HG03097 (cell line): ENCODE measurements around the gene PSMG3.

Source experiments
- ATAC-seq: cut with Tn5 transposase; IDR thresholded peaks from one replicate; pipeline ENCODE4 v1.9.1; 2021; ENCODE audit not compliant: unreplicated experiment, low FRiP score

Gene PSMG3, protein sequence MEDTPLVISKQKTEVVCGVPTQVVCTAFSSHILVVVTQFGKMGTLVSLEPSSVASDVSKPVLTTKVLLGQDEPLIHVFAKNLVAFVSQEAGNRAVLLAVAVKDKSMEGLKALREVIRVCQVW

GRCh38 chr7:1569833-1570632 lies at the start of gene PSMG3:
Gene PSMG3 (minus strand): TSS chr7:1570032. CDS start chr7:1569339, 693 bp downstream.
- peak; percentile 81 for ATAC-seq

DNA sequence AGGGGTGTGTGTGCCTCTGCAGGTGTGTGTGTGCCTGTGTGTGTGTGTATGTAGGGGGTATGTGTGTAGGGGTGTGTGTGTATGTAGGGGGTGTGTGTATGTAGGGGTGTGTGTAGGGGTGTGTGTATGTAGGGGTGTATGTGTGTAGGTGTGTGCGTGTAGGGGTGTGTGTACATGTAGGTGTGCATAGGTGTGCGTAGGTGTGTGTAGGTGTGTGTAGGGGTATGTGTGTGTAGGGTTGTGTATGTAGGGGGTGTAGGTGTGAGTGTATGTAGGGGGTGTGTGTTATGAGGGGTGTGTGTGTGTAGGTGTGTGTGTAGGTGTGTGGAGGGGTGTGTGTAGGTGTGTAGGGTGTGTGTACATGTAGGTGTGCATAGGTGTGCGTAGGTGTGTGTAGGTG lies 48.6 kb upstream of the PSMG3 start:
- no peak for ATAC-seq

- ATAC-seq: no peak
Measured at GRCh38 chr7:1617957-1618356, 48.1 kb upstream of the PSMG3 start.

- ATAC-seq: no peak
Measured at GRCh38 chr7:1616741-1617140, 46.9 kb upstream of the PSMG3 start.

GRCh38 chr7:1611708-1612241 lies 41.9 kb upstream of the PSMG3 start:
- ATAC-seq: no peak

DNA sequence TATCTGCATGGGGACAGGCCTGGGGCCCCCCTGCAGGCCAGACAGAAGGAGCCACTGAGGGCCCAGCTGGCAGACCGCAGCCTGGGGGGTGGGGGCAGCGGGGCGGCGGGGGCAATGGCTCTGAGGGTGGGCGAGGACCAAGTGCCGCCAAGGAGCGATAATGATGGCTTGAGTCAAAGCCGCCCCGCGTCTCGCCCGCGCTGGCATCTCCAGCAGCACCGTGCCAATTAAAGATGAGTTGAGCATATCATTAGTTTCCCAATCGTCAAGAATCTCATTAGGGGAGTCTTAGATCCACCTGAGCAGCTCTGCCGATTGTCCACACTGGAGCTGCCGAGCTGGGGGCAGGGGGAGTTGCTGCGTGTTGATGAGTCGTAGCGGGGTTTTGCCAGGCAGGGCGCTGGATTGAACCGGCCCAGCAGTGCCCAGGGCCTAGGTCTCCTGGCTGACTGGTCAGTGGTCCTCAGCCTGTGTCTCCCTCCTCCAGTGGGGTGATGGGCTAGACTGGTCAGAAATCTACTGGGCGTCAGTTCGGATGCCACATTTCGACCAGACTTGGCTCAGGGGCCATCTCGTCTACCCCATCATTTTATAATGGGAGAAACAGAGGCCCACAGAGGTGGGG lies 41.0 kb upstream of the PSMG3 start:
- no peak for ATAC-seq

DNA sequence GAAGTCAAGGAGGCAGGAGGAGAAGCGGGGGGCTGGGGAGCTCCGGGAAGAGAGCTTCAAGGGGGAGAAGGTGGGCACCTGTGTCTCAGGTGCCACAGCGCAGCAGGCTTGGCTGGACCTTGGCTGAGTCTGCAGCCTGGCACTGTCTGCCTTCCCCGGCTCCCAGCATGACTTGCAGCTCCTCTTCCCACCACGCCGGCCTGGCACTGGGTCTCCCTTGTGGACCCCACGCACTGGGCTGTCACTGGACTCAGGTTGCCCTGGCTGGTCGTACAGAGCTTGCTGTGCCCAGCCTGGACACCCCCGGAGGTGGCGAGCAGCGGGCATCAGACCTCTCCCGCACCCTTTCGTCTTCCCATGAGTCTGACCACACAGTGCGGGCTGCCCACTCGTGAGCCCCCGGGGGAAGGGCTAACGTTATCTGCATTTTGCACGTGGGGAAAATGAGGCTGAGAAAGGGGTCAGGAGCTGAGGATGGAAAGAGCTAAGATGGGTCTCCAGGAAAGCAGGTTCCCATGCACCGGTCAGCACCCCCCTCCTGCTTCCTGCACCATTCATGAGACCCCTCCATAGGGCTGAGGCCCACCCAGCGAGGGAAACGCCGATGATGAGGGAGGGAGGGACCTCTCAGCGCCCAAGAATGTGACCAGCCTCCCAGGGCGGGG lies 40.3 kb upstream of the PSMG3 start:
- no peak for ATAC-seq

DNA sequence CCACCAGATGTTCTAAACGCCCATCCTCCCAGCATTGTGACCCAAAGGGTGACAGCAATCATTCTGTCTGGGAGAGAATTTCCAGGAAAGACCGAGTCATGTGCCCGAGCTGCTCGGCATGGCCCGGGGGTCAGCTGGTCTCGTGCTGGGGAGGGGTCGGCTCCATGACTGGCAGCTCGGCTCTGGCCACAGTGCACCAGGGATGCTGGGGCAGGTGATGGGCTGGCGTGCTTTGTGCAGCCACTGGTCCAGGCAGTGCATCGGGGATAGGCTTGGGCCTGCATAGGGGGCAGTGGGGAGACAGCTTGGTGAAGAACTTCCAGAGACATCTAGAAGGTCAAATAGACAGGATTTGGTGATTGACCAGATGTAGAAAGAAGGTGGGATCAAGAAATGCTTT lies 39.2 kb upstream of the PSMG3 start:
- no peak for ATAC-seq

DNA sequence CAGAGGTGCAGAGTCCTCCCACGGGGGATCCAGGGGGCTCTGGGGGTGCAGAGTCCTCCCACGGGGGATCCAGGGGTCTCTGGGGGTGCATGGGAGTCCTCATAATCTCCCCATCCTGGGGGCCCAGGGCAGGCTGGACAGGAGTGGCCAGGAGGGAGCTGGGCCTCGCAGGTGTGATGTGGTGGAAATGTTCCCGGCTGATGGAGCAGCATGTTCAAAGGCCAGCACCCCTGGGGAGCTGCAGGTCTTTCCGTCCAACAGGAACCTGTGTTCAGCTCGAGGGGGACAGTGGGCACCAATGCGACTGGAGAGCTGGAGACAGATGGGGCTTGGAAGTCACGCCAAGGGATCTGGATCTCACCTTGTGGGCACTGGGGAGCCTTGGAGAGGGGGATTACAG lies 38.5 kb upstream of the PSMG3 start:
- no peak for ATAC-seq

- ATAC-seq: no peak
Measured at GRCh38 chr7:1607696-1608095, 37.9 kb upstream of the PSMG3 start.

- no peak for ATAC-seq
Measured at GRCh38 chr7:1607001-1607400, 37.2 kb upstream of the PSMG3 start.

- no peak for ATAC-seq
Measured at GRCh38 chr7:1604383-1604782, 34.6 kb upstream of the PSMG3 start.

DNA sequence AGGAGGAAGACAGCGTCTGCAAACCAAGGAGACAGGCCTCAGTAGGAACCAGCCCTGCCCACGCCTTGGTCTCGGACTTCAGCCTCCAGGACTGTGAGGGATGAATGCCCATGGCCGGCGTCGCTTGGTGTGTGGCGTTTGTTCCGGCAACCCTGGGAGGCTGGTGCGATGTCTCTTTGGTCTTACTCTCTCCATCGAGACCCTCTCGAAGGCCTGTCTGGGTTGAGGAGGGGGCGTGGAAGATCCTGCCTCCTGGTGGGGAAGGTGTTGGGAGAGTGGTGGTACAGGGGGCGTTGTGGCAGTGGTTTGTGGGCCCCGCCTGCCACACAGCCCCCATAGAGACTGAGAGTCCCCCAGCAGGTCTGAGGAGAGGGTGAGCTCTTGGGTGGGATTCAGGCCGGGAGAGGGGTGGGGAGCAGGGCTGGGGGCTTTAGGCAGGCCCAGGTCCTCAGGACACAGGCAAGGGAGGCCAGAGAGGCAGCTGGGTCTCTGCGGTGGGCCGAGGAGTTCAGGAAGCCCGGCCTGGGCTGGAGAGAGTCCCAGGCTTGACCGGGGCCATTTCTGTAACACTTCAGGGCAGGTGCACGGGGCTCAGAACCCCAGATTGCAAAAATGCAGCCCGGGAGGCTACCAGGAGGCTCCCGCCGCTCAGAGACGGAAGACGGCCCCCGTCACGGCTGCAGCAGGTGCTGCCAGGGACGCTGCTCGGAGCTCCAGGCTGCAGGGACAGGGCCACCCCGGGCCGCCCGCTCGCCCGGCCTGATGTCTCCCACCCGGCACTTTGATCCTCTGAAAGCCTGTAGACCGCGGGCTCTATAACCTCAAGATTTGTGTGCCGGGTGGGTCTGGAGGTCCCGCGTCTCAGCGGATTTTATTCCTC lies 33.8 kb upstream of the PSMG3 start:
- ATAC-seq: no peak

- no peak for ATAC-seq
Measured at GRCh38 chr7:1602386-1602785, 32.6 kb upstream of the PSMG3 start.

GRCh38 chr7:1601956-1602355 lies 32.1 kb upstream of the PSMG3 start:
- no peak for ATAC-seq

DNA sequence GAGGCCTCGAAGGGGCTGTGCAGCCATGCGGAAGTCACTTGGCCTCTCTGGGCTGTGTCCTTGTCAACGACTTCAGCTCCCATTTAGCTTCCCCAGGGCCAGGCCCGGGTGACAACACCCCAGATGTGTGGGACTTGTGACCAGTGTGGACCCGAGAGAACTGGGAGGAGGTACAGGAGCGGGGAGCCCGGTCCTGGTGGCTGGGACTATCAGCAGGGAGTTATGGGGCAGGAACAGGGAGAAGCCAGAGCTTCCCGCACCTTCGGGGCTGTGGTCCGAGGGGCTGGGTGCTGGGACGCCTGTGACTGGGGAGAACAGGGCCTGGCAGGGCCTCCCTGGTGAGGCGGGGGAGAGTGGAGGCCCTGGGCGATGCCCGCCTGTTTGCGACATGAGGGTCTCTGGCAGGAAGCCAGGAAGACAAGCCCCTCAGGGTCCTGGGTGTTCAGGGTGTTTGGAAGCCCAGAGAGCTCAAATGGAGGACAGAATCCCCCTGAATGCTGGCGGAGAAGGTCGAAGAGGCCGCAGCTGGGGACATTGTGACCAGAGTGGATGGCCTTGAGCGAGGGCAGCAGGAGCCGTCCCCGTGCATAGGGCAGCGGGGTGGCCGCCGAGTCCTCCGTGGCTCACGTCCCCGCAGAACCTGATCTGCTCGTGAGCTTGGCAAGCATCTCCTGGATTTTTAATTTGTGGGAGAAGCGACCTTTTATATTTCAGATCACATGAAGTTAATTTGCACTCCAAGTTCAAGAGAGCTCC lies 30.0 kb upstream of the PSMG3 start:
- no peak for ATAC-seq

DNA sequence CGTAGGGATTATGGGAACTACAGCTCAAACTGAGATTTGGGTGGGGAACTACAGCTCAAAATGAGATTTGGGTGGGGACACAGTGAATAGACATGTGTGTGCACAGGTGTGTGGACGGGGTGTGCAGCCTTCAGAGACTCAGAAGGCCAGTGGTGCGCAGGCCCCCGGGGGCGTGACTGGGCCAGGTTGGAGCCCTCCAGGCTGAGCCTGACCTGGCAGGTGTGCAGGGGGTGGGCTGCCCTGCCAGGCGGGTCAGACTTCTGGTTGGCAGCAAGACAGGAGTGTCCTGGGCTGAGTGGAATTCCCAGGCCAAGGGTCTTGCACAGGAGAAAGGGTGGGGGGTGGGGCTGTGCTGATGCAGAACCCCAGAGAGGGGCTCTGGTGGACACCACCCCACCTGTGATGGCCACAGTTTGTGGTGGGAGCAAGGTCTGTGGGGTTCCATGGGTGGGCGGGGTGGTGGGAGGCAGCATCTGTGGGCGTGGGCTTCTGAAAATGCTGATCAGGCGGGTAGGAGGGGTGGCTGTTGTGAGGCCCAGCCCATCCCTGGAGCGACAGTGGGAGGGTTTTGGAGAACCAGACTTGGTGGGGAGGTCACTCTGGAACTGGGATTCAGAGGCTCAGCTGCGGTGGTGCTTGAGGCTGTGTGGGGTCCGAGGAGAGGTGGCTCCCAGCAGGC lies 29.3 kb upstream of the PSMG3 start:
- ATAC-seq: no peak

DNA sequence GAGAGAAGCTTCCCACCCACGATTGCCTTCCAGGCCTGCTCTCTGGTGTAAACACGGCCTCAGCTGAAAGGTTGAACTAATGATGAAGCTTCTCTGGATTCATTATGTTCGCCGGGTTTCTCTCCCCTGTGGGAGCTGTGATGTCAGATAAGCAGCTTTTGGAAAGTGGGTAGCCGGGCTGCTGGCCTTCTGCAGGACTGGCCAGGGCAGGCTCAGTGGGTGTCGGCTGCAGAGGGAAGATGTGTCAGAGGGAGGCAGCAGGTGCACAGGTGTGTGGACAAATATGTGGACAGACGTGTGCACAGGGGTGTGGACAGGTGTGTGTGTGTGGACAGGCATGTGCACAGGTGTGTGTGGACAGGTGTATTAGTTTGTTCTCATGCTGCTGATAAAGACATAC lies 28.5 kb upstream of the PSMG3 start:
- ATAC-seq: no peak

- ATAC-seq: no peak
Measured at GRCh38 chr7:1597791-1598190, 28.0 kb upstream of the PSMG3 start.
